Body of pancreas (tissue), 4 donors: Measurements from ENCODE around the gene HTATIP2.

Experiments used
- POLR2A ChIP-seq, 3 donors: fragments of 450-650 bp; IDR thresholded peaks; one replicate each; pipeline ENCODE4 v1.6.1; 2016; ENCODE audit warnings: antibody characterized with exemption in 3 of 3, mild to moderate bottlenecking in 2 of 3
- TF ChIP-seq, protein P1 (sequence below), 7 experiments: fragments of 450-650 bp in 4 of 7; fragments of 200-600 bp in 3 of 7; sonication (generic) in 3 of 7; IDR thresholded peaks; one replicate each; pipeline ENCODE4 v1.5.1; 2016 to 2019; ENCODE audit warnings: antibody characterized with exemption in 7 of 7

DNA sequence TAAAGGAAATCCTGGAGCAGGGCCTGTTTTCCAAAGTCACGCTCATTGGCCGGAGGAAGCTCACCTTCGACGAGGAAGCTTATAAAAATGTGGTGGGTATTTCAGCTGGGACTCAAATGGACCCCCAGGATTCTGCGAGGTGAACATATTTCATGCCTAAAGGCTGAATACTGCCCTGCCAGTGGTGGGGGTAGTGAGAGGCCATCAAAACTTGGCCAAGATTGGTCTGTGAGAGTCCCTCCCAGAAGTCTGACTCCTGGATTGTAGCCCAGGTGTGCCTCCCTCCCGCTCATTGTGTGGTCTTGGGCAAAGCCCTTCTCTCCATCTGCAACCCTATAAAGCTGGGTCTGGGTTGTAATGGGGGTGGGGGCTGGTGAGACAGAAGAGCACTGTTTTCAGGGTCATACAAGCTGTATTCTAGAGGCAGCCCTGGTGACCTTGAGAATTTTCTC lies 853 bp downstream of the HTATIP2 start:
- TF ChIP-seq, protein P1, sequence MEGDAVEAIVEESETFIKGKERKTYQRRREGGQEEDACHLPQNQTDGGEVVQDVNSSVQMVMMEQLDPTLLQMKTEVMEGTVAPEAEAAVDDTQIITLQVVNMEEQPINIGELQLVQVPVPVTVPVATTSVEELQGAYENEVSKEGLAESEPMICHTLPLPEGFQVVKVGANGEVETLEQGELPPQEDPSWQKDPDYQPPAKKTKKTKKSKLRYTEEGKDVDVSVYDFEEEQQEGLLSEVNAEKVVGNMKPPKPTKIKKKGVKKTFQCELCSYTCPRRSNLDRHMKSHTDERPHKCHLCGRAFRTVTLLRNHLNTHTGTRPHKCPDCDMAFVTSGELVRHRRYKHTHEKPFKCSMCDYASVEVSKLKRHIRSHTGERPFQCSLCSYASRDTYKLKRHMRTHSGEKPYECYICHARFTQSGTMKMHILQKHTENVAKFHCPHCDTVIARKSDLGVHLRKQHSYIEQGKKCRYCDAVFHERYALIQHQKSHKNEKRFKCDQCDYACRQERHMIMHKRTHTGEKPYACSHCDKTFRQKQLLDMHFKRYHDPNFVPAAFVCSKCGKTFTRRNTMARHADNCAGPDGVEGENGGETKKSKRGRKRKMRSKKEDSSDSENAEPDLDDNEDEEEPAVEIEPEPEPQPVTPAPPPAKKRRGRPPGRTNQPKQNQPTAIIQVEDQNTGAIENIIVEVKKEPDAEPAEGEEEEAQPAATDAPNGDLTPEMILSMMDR (IDR thresholded peaks at IDR 0.05), result no peak
- no peak for TF ChIP-seq POLR2A (IDR thresholded peaks at IDR 0.05)
